GM13977 (cell line): ENCODE results near the gene SLC30A2.
A peak's percentile ranks its signal among the peaks of the same experiment; 100 is the strongest.

Experiments
- DNase-seq: peaks from one replicate; pipeline ENCODE4 v3.0.0; 2012; ENCODE audit warnings: low spot score
- CTCF ChIP-seq: IDR thresholded peaks from 2 replicates; pipeline ENCODE4 v1.5.1; 2012; ENCODE audit warnings: mild to moderate bottlenecking, control low read depth; ENCODE audit not compliant: insufficient read depth; ENCODE audit errors: extremely low read depth, missing control alignments
- in situ Hi-C: fragments of 300-500 bp; cut with MboI; formaldehyde crosslinking; loops from one replicate; pipeline ENCODE4 v1.12.0; 2022; ENCODE audit warnings: low sequenced_read_pairs, low pct_unique_long_range_greater_than_20kb, mixed read lengths, inconsistent platforms; ENCODE audit not compliant: unreplicated experiment

SLC30A2 gene

GRCh38 chr1:26003756-26004155 lies 42.2 kb downstream of the SLC30A2 start:
- no peak for DNase-seq
- in situ Hi-C loops: loop anchor here (10.0 kb wide), 1 partner anchor 169 kb away; no protein-coding TSS in a partner anchor
- TF ChIP-seq CTCF: no peak

GRCh38 chr1:26003262-26003661 lies 42.7 kb downstream of the SLC30A2 start:
- TF ChIP-seq CTCF: no peak
- no peak for DNase-seq
- in situ Hi-C loops: loop anchor here (10.0 kb wide), 1 partner anchor 168 kb away; no protein-coding TSS in a partner anchor

GRCh38 chr1:25999041-25999800 lies 46.7 kb downstream of the SLC30A2 start:
- in situ Hi-C loops: loop anchor here (10.0 kb wide), 1 partner anchor 104 kb away; no protein-coding TSS in a partner anchor
- no peak for TF ChIP-seq CTCF

GRCh38 chr1:25997828-25998761 lies 47.8 kb downstream of the SLC30A2 start, which contains the start of gene PAFAH2:
PAFAH2 (minus strand) TSS chr1:25998063; CDS start chr1:25990816, 7,247 bp downstream.
- peak; percentile 92 for DNase-seq
- TF ChIP-seq CTCF: peak; percentile 99
- in situ Hi-C loops: loop anchor here (10.0 kb wide), 1 partner anchor 103 kb away; no protein-coding TSS in a partner anchor

More at GRCh38 chr1:25999041-25999800, 46.7 kb downstream of the SLC30A2 start:
- no peak for DNase-seq

DNA sequence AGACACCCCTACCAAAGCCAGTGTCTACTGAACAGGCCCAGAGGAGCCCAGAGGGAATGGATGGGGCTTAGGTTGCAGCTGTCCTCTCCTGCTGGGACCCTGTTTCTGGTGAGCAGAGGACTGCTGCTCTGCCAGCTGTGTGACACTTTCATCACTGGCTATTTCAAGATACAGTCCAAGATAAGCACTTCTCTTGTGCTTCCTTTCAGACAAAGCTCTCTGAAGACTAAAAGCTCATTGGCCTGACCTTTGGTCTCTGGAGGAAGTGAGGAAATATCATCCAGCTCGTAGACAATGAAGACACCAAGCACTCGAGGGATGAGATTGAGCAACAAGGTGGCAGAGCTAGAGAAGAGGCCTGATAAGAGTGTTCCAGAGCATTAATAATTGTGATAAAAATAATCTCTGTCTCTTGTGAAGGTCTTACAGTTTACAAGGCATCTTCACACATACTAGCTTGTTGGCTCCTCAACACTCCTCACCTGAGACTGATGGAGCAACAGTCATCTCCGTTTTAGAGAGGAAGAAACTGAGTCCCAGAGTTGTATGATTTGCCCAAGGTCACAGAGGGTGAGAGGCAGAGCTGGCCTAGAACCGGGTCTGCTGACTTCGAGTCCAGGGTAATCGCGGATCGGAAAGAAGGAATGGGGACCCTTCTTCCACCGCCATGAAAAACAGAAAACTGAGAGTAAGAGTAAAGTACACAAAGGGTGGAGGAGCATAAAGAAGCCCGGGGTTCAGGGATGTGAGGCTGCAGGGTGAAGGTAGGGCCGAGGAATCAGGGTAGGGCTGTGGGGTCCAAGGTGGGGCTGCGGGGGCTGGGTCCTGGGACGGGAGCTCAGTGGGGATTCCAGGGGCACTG lies 48.7 kb downstream of the SLC30A2 start:
- in situ Hi-C loops: loop anchor here (10.0 kb wide), 1 partner anchor 102 kb away; no protein-coding TSS in a partner anchor
- no peak for TF ChIP-seq CTCF
- peak; percentile 42 for DNase-seq
